GM21367 (cell line): ENCODE measurements around the gene PTOV1.

Experiments used
- ATAC-seq: cut with Tn5 transposase; IDR thresholded peaks from one replicate; pipeline ENCODE4 v1.9.1; 2021; ENCODE audit not compliant: unreplicated experiment

Gene PTOV1

DNA sequence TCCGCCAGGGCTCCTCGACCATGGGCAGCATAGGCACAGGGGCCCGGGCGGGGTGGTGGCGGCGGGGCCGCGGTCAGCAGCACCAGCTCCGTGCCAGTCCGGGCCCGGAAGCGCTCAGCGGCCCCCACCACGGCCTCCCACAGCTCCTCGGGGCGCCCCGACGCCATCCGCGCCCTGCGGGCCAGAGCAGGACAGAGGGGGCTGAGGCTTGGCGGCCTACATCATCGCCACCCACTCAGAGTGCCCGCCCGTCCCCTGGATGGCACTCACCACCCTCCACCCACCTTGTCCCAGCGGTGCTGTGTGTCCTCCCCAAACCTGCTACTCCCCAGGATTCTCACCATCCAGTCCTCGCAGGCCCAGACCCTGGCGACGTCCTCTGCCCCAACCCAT lies 22.2 kb downstream of the PTOV1 start:
- ATAC-seq, result no peak

DNA sequence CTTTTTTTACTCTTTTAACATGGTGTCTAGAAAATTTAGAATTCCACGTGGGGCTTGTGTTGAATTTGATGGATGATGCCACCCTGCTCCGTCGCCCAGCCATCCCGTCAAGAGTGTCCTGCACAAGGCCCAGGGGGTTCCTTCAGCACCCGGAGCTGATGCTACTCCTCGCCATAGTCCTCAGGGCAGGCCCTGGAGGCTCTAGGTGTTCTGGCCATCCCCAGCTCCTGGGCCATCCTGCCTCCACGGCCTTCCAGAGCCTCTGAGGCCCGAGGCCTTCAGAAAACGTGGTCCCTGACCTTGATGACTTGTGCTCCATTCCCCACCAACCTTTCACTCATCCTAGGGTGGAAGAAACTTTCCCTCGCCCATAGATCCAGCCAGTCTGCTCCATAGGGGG lies 22.9 kb downstream of the PTOV1 start:
- no peak for ATAC-seq

DNA sequence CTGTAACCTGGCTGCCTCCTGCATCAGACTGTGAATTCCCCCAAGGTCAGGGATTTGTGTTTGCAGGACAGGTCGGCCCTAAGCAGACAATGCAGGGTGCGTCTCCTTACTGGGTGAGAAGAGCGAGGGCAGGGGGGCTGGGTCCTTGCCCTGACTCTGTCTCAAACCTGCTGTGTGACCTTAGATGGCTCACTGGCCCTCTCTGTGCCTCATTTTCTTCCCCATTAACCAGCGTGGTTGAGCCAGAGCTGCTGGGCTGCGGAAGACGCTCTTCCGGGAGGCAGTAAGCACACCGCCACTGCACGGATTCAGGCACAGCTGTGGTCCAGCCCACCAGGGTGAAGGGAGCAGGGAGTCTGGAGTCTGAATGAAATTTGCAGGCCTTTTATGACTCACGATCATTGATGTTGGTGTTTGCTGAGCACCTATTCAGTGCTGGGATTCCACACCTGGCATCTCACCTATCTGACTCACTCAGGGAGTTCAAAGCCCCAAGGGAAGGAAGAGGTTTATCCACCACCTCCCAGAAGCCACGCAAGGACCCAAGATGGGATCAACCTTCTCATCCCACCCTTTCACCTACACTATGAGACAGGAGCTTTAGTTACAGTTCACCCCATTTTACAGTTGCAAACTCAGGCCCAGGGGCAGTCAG lies 23.7 kb downstream of the PTOV1 start:
- no peak for ATAC-seq

DNA sequence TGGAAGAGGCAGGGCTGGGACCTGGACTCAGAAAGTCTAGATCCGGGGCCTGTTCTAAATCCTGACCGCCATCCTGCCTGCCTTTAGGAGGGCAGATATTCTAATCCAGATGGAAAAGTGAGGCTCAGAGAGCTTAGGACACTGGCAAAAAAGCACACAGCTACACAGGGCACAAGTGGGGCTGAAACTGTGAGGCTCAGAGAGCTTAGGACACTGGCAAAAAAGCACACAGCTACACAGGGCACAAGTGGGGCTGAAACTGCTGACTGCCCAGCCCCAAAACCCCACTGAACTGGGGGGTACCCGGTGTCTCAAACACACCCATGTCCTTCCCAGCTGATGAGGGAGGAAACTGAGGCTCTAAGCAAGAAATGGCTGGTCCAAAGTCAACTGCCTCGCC lies 24.2 kb downstream of the PTOV1 start:
- ATAC-seq, result no peak

DNA sequence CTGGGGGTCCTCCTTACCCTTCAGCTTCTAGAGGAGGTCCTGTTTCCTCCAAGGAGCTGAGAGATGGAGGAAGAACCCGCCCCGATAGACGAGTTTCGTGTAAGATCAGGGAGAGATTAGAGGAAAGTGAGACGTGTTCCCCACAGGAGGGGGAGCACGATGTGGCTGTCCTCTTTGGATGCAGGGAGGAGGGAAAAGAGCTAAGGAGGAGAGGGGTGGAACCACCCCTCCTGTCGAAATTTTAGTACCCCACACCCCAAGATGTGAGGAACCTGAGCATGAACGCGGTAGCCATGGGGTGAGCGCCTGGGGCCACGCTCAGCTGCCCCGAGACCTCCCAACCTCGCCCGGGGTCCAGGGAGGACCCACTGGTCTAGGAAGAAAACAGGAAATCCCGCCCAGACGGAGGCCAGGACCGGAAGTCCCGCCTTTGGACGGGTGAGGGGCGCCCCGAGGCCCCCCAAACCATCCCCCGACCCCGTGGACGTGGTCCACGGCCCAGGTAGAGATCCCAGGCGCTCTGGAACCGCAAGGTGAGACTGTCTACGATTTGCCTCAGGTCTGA lies 25.0 kb downstream of the PTOV1 start:
- no peak for ATAC-seq

DNA sequence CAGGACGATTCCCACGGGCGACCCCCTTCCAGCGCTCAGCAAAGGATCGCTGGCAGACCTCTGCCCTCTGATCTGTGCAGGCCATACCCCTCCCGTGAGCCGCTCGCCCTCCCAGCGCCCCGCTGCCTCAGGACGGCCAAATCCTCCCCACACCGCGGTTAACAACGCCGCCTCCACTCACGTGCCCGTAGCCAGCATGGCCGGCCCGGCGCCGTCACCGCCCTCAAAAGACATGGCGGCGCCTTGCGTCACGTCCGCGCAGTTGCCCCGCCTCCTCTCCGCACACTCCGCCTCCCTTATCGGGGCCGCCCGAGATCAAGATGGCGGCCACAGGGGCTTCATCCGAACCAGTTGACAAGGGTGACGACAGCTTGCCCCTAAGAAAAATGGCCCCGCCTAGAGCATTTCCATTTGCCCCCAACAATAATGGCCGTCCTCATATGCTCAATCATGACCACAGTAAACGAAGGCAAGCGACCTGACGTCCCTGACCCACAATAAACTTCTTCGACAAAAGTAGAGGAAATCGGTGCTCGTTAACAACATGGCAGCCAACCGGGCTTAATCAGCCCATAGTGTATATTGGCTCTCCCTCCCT lies 25.6 kb downstream of the PTOV1 start:
- ATAC-seq, result peak; percentile 36

DNA sequence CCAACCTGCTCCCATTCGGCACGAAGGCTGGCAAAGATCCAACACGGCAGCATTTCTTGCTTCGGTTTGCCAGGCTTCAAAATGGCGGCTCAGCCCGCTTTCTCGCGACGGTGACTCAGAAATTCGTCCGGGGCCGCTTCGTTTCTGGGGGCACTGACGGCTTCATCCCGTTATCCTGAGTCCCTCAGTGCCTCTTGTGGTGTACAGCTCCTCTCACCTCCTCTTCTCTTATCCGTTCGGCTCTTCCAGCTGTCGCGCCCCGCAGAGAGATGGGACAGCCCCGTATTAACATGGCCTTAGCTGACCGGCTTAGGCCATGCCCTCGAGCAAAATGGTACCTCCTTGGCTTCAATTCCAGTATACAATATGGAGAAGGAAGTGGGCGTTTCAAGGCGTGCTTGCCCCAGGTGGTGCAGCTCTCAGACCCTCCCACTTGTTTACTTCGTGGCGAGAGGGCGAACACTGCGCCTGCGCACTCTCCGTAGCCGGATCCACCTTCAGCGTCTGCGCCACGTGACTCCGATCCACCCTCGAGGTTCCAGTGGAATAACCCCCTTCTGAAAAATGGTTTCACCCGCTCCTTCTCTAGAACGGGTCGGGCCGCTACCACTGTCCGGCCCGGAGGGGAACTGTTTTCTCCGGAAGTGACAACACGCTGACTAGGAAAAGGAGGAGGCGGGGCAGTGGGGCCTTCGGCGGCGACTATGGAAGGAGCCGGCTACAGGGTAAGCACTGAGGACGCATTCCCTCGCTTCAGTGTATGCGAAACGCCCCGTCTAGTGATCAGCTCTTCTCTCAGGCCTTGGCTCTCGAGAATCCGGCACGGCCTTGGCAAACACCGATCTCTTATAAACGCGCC lies 26.3 kb downstream of the PTOV1 start, which contains the start of the genes AKT1S1 and TBC1D17:
AKT1S1 (minus strand) TSS at position 336 of the 859 bp plus-strand sequence. CDS start 4,060 bp downstream, outside the sequence.
TBC1D17 (plus strand) TSS at position 683 of the 859 bp plus-strand sequence; CDS start at position 705, 22 bp downstream.
- peak; percentile 49 for ATAC-seq

DNA sequence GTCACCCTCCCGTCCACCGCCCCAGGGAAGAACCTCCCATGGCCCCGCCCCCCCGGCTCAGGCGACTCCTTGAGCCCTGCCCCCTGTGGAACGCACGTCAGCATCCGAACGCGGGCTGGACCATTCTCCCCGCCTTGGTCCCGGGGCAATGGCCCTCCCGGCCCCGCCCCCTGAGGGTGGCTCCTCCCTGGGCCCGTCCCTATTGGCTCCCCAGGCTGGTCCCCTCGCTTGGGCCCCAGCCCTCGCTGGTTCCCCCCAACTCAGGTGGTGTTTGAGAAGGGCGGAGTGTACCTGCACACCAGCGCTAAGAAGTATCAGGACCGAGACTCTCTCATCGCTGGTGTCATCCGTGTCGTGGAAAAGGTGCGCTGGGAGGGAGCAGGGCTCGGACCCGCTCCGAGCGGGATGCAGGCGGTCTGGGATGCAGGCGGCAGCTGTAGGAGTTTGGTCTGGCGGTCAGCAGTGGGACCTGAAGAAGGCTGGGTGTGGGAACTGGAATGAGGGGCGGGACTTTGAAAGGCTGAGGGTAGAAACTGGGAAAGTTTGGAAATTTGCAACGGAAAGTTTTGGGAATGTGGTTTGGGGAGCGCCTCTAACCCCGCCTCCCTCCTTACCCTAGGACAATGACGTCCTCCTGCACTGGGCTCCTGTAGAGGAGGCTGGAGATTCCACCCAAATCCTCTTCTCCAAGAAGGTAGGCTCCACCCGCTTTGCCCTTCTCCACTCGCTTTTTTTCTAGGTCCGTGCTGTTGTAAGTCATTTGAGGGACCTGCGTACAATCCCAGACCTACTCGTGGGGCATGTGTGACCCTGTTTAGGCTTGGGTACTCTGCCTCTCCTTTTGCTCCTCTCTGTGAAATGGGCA lies 27.2 kb downstream of the PTOV1 start:
- ATAC-seq, result peak; percentile 35

DNA sequence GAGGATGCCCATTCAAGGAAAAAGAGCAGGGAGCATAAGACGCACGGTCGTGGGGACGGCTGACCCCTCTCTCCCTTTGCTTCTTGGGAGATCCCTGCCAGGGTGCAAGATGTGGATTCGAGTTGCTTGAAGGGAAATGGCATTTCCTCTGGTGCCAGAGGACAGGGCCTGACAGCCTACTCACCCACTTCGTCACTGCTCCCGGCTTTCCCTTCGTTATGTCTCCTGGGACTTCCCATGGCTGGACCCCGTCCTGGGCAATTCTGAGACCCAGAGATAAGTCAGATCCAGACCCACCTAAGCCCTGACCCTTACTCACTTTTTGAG lies 27.7 kb downstream of the PTOV1 start:
- no peak for ATAC-seq

DNA sequence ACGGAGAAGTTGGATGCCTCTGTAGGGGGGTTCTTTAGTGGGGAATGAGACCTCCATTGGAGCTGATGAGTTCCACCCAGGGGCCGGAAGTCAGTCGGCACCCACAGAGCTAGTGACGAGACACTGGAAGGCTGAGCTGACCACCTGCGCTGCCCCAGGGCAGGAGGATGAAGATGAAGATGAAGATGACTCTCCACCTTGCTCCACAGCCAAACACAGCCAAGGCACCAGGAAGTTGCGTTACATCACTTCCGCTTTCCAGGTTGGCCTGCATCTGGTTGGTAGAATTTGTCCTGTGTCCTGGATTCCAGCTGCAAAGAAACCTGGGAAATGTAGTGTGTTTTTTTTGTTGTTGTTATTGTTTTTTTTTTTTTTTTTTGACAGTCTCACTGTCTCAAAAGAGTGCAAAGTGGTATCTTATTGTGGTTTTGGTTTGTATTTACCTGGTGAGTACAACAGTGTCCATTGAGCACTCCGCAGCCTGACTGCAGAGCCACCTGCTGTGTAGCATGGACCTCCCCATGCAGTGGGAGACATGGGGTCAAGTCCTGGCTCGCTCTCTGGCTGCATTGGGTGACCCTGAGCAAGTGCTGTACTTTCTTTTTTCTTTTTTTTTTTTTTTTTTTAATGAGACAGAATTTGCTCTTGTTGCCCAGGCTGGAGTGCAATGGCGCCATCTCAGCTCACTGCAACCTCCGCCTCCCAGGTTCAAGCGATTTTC lies 28.4 kb downstream of the PTOV1 start:
- no peak for ATAC-seq

DNA sequence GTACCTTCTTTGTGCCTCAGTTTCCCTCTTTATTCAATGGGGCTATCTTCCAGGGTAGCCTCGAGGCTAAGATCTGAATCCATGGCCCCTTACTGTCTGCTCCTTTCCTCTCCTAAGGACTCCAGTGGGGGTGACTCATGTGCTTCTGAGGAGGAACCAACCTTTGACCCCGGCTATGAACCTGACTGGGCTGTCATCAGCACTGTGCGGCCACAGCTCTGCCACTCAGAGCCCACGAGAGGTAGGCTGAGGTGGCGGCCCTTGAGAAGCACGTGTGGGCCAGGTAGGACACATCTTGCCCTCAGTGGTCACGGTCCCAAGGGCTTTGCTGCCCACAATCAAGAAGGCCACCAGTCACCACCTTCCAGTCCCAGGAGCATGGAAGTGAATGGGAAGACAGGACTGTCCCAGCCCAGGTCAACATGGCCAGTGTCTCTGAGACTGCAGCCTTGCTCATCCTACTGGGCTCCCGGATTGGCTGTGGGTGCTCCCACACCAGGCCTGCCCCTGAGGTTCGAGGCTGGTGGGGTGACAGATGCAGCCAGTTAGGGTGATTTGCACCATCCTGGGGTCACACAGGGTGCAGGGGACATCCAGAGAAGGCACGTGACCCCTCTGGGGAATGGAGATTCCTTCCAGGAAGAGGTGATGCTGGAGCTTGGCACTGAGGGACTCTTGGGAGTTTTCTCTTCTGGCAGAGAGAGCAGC lies 29.4 kb downstream of the PTOV1 start:
- no peak for ATAC-seq

DNA sequence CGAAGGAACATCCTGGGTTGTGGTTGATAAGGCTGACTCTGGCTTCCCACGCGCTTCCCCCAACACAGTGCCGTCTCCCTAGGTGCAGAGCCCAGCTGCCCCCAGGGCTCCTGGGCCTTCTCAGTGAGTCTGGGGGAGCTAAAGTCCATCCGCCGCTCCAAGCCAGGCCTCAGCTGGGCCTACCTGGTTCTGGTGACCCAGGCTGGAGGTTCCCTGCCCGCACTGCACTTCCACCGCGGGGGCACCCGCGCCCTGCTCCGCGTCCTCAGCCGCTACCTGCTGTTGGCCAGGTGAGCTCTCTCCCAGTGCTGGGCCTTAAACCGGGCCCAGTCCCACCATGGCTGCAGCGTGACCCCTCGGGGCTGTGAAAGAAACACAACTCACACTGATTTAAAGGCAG lies 30.2 kb downstream of the PTOV1 start:
- no peak for ATAC-seq

DNA sequence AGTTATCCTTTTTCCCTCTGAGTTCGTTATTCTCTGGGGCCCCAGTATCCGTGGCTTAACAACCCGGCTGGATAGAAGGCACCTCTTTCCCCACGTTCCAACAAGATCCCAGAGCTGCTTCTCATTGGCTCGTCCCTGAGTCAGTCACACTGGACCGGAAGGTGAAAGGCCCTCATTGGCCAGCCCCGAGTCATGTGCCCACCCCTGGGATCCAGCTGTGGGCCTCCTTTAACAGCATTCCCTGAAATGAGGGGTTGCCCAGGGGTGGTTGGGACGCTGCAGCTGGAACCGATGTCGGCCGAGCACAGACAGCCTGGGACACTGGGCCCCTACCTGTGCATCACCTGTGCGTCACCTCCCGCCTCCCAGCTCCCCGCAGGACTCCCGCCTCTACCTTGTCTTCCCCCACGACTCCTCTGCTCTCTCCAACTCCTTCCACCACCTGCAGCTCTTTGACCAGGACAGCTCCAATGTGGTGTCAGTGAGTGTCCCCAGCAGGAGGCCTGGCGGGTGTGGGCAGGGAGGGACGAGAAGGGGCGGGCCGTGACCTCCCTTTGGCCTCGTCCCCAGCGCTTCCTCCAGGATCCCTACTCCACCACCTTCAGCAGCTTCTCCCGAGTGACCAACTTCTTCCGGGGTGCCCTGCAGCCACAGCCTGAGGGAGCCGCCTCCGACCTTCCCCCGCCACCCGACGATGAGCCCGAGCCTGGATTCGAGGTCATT lies 30.9 kb downstream of the PTOV1 start:
- no peak for ATAC-seq

DNA sequence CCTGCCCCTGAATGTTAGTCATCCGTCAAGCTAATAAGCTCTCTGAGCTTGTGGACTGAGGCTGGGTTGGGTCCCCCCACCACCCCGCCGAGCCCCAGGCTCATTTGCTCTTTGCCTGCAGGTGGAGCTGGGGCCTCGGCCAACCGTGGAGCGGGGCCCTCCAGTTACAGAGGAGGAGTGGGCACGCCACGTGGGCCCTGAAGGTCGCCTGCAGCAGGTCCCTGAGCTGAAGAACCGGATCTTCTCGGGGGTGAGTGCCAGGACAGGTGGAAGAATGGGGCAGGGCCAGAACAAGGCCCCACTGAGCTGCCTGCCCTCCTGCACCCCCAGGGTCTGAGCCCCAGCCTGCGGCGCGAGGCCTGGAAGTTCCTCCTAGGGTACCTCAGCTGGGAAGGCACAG lies 31.7 kb downstream of the PTOV1 start:
- no peak for ATAC-seq

DNA sequence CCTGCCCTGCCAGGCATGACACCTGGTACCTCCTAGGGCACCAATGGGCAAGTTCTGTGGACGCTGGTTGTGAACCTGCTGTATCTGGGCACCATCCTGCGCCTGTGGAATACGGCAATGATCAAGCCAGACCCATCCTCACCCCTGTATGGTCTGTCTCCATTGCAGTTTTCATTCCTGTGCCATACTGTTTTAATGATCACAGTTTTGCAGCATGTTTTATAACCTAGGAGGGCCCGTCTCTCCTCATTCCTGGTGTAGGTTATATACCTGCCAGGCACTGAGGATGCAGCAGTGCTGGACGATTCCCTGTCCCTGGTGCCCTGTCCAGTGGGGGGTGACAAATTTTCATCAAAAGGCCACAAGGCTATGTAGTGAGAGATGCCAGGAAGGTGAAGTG lies 32.1 kb downstream of the PTOV1 start:
- no peak for ATAC-seq

DNA sequence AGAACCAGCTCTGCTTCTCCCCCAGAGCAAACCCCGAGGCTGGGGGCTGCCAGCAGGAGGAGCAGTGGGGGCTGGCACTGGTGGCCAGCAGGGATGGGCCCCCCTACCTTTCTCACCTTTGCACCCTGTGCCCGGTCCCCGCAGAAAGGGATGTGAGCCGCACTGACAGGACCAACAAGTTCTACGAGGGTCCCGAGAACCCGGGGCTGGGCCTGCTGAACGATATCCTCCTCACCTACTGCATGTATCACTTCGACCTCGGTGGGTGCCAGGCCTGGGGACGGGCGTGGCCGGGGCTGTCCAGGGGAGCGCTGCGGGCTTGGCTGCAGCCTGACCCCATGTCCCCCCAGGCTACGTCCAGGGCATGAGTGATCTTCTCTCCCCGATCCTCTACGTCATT lies 33.1 kb downstream of the PTOV1 start:
- no peak for ATAC-seq

DNA sequence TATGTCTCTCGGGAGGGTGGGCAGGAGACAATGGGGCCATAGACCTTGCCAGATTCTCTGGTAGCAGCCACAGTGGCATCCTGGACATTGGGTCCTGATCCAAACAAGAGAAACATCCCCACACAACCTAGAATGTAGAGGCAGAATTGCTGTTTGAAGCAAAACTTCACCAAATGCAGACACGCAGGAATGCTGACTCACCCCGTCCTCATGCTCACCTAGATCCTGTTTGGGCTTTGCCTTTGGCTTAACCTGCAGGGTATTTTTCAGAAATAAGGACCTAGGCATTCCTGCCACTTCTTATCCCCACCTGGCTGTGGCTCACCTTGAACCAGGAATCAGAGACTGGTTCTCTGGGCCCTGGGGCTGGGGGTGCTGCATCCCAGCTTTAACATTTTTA lies 33.8 kb downstream of the PTOV1 start:
- ATAC-seq, result no peak

DNA sequence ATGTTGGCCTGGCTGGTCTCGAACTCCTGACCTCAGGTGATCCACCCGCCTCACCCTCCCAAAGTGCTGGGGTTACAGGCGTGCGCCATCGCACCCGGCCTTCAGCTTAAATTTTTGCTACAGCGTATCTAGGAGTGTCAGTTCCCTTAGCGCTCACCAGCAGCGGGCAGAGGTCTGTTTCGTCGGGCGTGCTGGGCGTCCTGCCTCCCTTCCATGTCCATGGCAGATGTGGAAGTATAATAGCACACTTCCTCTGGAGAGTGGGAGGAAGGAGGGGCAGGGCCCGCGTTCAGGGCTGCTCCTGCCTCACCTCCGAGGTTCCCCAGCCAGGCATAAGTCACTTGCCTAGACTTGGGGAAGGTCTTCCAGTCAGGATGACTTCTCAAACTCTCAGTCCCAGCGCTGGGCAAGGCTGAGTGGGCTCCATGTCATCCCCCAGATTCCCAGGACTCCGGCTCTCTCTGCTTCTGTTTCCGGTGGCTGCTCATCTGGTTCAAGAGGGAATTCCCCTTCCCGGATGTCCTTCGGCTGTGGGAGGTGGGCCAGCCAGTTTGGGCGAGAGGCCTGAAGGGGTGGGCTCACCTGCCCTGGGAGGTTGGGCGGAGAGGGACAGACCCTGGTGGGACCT lies 36.2 kb downstream of the PTOV1 start:
- ATAC-seq, result no peak
